Measurements from ENCODE around the gene TBX15. TPM values are rescaled to one million over a fixed set of nuclear protein-coding genes. Genes with fewer than 3 reads are reported as not detected.
"Not testable (repeated sequence)": the region's sequence is repeated elsewhere in the genome, so short reads cannot be mapped to it uniquely, and the experiment has no call there.

The TBX15 gene
- total and polyA plus RNA-seq, 4 donors, result 0.07 to 0.31 (median 0.24) TPM

DNA sequence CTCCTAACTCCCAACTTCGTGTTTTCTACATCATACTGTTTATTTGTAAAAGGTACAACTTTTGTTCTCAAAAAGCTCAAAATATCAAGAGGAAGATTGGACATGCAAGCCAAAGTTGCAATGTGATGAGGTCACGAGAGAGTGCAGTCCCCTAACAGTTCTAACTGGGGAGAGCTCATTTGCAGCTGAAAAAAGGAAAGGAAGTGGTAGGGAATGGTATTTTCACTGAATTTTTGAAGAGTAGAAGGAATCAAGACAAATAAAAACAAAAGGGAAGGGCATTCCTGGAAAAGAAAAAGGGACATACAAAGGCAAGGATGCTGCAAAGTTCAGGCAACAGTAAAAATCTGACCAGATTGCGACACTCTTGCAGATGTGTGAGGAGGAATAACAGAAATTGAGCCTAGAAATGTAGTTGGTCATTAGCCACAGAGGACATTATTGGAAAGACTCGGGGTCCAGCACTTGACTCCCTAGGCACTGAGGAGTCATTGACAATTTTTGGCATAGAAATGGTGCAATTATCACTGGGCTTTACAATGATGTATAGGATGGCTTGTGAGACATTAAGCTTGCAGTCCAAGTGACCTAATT is 67.9 kb downstream of the TBX15 start:
- H3K4me1 ChIP-seq (ENCODE audit: control insufficient read depth in 5 of 5, insufficient read depth in 5 of 5, low read length in 5 of 5), result no peaks in the 10 kb centered on the region
- no peak for DNase-seq
- no peaks in the 10 kb centered on the region for H3K9me3 ChIP-seq (ENCODE audit: control insufficient read depth in 4 of 4, insufficient read depth in 3 of 4, low read length in 3 of 4)
- no peak for ATAC-seq (ENCODE audit: insufficient read depth, low FRiP score)
- H3K36me3 ChIP-seq (ENCODE audit: control insufficient read depth in 4 of 4, insufficient read depth in 4 of 4, low read length in 4 of 4), result no peaks in the 10 kb centered on the region
- 71 to 83% methylated on average over 4 of the region's 4 CpGs for WGBS, 2 donors
- H3K4me3 ChIP-seq, result no peak overlapping the region
- H3K27ac ChIP-seq (ENCODE audit: low read depth in 1 of 2, low read length in 1 of 2), result no peak overlapping the region
- H3K27me3 ChIP-seq (ENCODE audit: control insufficient read depth in 3 of 3, insufficient read depth in 3 of 3, low read length in 2 of 3), result peaks cover 0 to 2% (median 0%) of the 10 kb centered on the region in 3 donors
- H3K9ac ChIP-seq (ENCODE audit: insufficient read depth in 1 of 2, low read length in 2 of 2), result no peak overlapping the region
- TF ChIP-seq, protein P1, sequence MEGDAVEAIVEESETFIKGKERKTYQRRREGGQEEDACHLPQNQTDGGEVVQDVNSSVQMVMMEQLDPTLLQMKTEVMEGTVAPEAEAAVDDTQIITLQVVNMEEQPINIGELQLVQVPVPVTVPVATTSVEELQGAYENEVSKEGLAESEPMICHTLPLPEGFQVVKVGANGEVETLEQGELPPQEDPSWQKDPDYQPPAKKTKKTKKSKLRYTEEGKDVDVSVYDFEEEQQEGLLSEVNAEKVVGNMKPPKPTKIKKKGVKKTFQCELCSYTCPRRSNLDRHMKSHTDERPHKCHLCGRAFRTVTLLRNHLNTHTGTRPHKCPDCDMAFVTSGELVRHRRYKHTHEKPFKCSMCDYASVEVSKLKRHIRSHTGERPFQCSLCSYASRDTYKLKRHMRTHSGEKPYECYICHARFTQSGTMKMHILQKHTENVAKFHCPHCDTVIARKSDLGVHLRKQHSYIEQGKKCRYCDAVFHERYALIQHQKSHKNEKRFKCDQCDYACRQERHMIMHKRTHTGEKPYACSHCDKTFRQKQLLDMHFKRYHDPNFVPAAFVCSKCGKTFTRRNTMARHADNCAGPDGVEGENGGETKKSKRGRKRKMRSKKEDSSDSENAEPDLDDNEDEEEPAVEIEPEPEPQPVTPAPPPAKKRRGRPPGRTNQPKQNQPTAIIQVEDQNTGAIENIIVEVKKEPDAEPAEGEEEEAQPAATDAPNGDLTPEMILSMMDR (IDR thresholded peaks at IDR 0.05; ENCODE audit: control extremely low read depth, extremely low read depth), result no peak

DNA sequence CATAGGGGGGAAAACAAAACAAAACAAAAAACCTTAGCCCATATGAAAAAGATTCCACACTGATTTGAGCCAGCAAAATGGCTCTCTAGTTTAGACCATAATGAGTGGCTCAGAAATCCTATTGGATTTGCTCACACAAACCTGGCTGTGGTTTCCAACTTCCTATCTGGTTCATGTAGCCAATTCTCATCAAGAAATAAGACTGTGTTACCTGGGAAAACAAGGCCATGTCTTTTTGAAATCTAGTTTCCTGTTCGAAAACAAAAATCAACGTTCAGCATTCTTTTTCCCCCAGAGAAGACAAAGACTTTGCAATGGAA is 69.2 kb downstream of the TBX15 start:
- Histone ChIP-seq H3K27me3 (ENCODE audit: control insufficient read depth in 3 of 3, insufficient read depth in 3 of 3, low read length in 2 of 3) (no peaks in the 10 kb centered on the region), H3K36me3 (ENCODE audit: control insufficient read depth in 4 of 4, insufficient read depth in 4 of 4, low read length in 4 of 4) (no peaks in the 10 kb centered on the region), H3K4me1 (ENCODE audit: control insufficient read depth in 5 of 5, insufficient read depth in 5 of 5, low read length in 5 of 5) (no peaks in the 10 kb centered on the region), H3K4me3 (no peak overlapping the region), H3K9me3 (ENCODE audit: control insufficient read depth in 4 of 4, insufficient read depth in 3 of 4, low read length in 3 of 4) (no peaks in the 10 kb centered on the region), H3K27ac (ENCODE audit: low read depth in 1 of 2, low read length in 1 of 2) (no peak overlapping the region), H3K9ac (ENCODE audit: insufficient read depth in 1 of 2, low read length in 2 of 2) (no peak overlapping the region)
- DNase-seq (no peak), ATAC-seq (ENCODE audit: insufficient read depth, low FRiP score) (no peak)
- TF ChIP-seq, protein P1 (IDR thresholded peaks at IDR 0.05; ENCODE audit: control extremely low read depth, extremely low read depth), result no peak
- WGBS, 2 donors, result 78 to 79% methylated on average over 2 of the region's 2 CpGs

GRCh38 chr1:118918230-118918939 is 69.8 kb downstream of the TBX15 start:
- no peak for ATAC-seq (ENCODE audit: insufficient read depth, low FRiP score)
- TF ChIP-seq, protein P1 (IDR thresholded peaks at IDR 0.05; ENCODE audit: control extremely low read depth, extremely low read depth), result no peak
- DNase-seq, result no peak
- Histone ChIP-seq H3K36me3 (ENCODE audit: control insufficient read depth in 4 of 4, insufficient read depth in 4 of 4, low read length in 4 of 4) (no peaks in the 10 kb centered on the region), H3K4me3 (no peak overlapping the region), H3K4me1 (ENCODE audit: control insufficient read depth in 5 of 5, insufficient read depth in 5 of 5, low read length in 5 of 5) (no peaks in the 10 kb centered on the region), H3K9me3 (ENCODE audit: control insufficient read depth in 4 of 4, insufficient read depth in 3 of 4, low read length in 3 of 4) (no peaks in the 10 kb centered on the region), H3K27me3 (ENCODE audit: control insufficient read depth in 3 of 3, insufficient read depth in 3 of 3, low read length in 2 of 3) (no peaks in the 10 kb centered on the region), H3K9ac (ENCODE audit: insufficient read depth in 1 of 2, low read length in 2 of 2) (no peak overlapping the region), H3K27ac (ENCODE audit: low read depth in 1 of 2, low read length in 1 of 2) (no peak overlapping the region)
- WGBS, 2 donors, result 81 to 87% methylated on average over 6 of the region's 6 CpGs

DNA sequence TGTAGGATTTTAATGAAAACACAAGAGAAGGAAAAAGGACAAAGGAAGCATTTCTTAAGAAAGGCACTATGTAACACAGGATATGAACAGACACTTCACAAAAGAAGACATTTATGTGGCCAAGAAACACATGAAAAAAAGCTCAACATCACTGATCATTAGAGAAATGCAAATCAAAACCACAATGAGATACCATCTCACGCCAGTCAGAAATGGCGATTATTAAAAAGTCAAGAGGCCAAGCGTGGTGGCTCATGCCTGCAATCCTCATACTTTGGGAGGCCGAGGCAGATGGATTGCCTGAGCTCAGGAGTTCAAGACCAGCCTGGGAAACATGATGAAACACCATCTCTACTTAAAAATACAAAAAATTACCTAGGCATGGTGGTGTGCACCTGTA is 71.8 kb downstream of the TBX15 start:
- H3K27me3 ChIP-seq (ENCODE audit: control insufficient read depth in 3 of 3, insufficient read depth in 3 of 3, low read length in 2 of 3); H3K9ac ChIP-seq (ENCODE audit: insufficient read depth in 1 of 2, low read length in 2 of 2); H3K9me3 ChIP-seq (ENCODE audit: control insufficient read depth in 4 of 4, insufficient read depth in 3 of 4, low read length in 3 of 4); H3K4me1 ChIP-seq (ENCODE audit: control insufficient read depth in 5 of 5, insufficient read depth in 5 of 5, low read length in 5 of 5); H3K4me3 ChIP-seq; ATAC-seq (ENCODE audit: insufficient read depth, low FRiP score); DNase-seq; H3K36me3 ChIP-seq (ENCODE audit: control insufficient read depth in 4 of 4, insufficient read depth in 4 of 4, low read length in 4 of 4); H3K27ac ChIP-seq (ENCODE audit: low read depth in 1 of 2, low read length in 1 of 2): not testable (repeated sequence)
- 87 to 88% methylated on average over 4 of the region's 4 CpGs for WGBS, 2 donors

Data from lung (tissue), 12 donors.